ENCODE data around the gene KRT14.

KRT14 gene

GRCh38 chr17:41600318-41600717 lies 13.6 kb upstream of the KRT14 start:
- no peak overlapping the region for H3K9ac ChIP-seq (ENCODE audit: low read depth in 1 of 2, low read length in 2 of 2)
- H3K4me1 ChIP-seq (ENCODE audit: control insufficient read depth in 1 of 2, insufficient read depth in 2 of 2, low read length in 2 of 2): no peaks in the 10 kb centered on the region
- H3K9me3 ChIP-seq (ENCODE audit: control insufficient read depth in 1 of 2, low read length in 2 of 2): no peaks in the 10 kb centered on the region
- H3K27ac ChIP-seq (ENCODE audit: low read depth, low read length): no peak overlapping the region
- H3K36me3 ChIP-seq (ENCODE audit: control insufficient read depth in 1 of 2, insufficient read depth in 2 of 2, low read length in 2 of 2): no peaks in the 10 kb centered on the region
- no peak overlapping the region for H3K4me3 ChIP-seq (ENCODE audit: low read depth in 1 of 2, low read length in 2 of 2)
- H3K27me3 ChIP-seq (ENCODE audit: control insufficient read depth in 1 of 2, insufficient read depth in 2 of 2, low read length in 2 of 2): peaks cover 0 to 2% of the 10 kb centered on the region in 2 donors

- no peak overlapping the region for H3K9ac ChIP-seq (ENCODE audit: low read depth in 1 of 2, low read length in 2 of 2)
- H3K4me1 ChIP-seq (ENCODE audit: control insufficient read depth in 1 of 2, insufficient read depth in 2 of 2, low read length in 2 of 2): no peaks in the 10 kb centered on the region
- peaks cover 0 to 2% of the 10 kb centered on the region in 2 donors for H3K27me3 ChIP-seq (ENCODE audit: control insufficient read depth in 1 of 2, insufficient read depth in 2 of 2, low read length in 2 of 2)
- no peak overlapping the region for H3K27ac ChIP-seq (ENCODE audit: low read depth, low read length)
- H3K36me3 ChIP-seq (ENCODE audit: control insufficient read depth in 1 of 2, insufficient read depth in 2 of 2, low read length in 2 of 2): no peaks in the 10 kb centered on the region
- H3K9me3 ChIP-seq (ENCODE audit: control insufficient read depth in 1 of 2, low read length in 2 of 2): no peaks in the 10 kb centered on the region
- H3K4me3 ChIP-seq (ENCODE audit: low read depth in 1 of 2, low read length in 2 of 2): no peak overlapping the region
These were observed 13.0 kb upstream of the KRT14 start for GRCh38 chr17:41599680-41600079.

GRCh38 chr17:41595585-41595984 lies 8.9 kb upstream of the KRT14 start:
- no peaks in the 10 kb centered on the region for H3K36me3 ChIP-seq (ENCODE audit: control insufficient read depth in 1 of 2, insufficient read depth in 2 of 2, low read length in 2 of 2)
- H3K4me3 ChIP-seq (ENCODE audit: low read depth in 1 of 2, low read length in 2 of 2): no peak overlapping the region
- H3K27ac ChIP-seq (ENCODE audit: low read depth, low read length): no peak overlapping the region
- no peaks in the 10 kb centered on the region for H3K4me1 ChIP-seq (ENCODE audit: control insufficient read depth in 1 of 2, insufficient read depth in 2 of 2, low read length in 2 of 2)
- H3K9ac ChIP-seq (ENCODE audit: low read depth in 1 of 2, low read length in 2 of 2): no peak overlapping the region
- no peaks in the 10 kb centered on the region for H3K9me3 ChIP-seq (ENCODE audit: control insufficient read depth in 1 of 2, low read length in 2 of 2)
- no peaks in the 10 kb centered on the region for H3K27me3 ChIP-seq (ENCODE audit: control insufficient read depth in 1 of 2, insufficient read depth in 2 of 2, low read length in 2 of 2)

GRCh38 chr17:41594363-41594915 lies 7.7 kb upstream of the KRT14 start:
- no peaks in the 10 kb centered on the region for H3K27me3 ChIP-seq (ENCODE audit: control insufficient read depth in 1 of 2, insufficient read depth in 2 of 2, low read length in 2 of 2)
- H3K4me3 ChIP-seq (ENCODE audit: low read depth in 1 of 2, low read length in 2 of 2): no peak overlapping the region
- H3K4me1 ChIP-seq (ENCODE audit: control insufficient read depth in 1 of 2, insufficient read depth in 2 of 2, low read length in 2 of 2): no peaks in the 10 kb centered on the region
- no peak overlapping the region for H3K9ac ChIP-seq (ENCODE audit: low read depth in 1 of 2, low read length in 2 of 2)
- H3K9me3 ChIP-seq (ENCODE audit: control insufficient read depth in 1 of 2, low read length in 2 of 2): no peaks in the 10 kb centered on the region
- H3K27ac ChIP-seq (ENCODE audit: low read depth, low read length): no peak overlapping the region
- no peaks in the 10 kb centered on the region for H3K36me3 ChIP-seq (ENCODE audit: control insufficient read depth in 1 of 2, insufficient read depth in 2 of 2, low read length in 2 of 2)

GRCh38 chr17:41593306-41593981 lies 6.7 kb upstream of the KRT14 start:
- Histone ChIP-seq H3K9ac (ENCODE audit: low read depth in 1 of 2, low read length in 2 of 2) (no peak overlapping the region), H3K36me3 (ENCODE audit: control insufficient read depth in 1 of 2, insufficient read depth in 2 of 2, low read length in 2 of 2) (no peaks in the 10 kb centered on the region), H3K9me3 (ENCODE audit: control insufficient read depth in 1 of 2, low read length in 2 of 2) (no peaks in the 10 kb centered on the region), H3K4me1 (ENCODE audit: control insufficient read depth in 1 of 2, insufficient read depth in 2 of 2, low read length in 2 of 2) (no peaks in the 10 kb centered on the region), H3K27me3 (ENCODE audit: control insufficient read depth in 1 of 2, insufficient read depth in 2 of 2, low read length in 2 of 2) (no peaks in the 10 kb centered on the region), H3K27ac (ENCODE audit: low read depth, low read length) (no peak overlapping the region), H3K4me3 (ENCODE audit: low read depth in 1 of 2, low read length in 2 of 2) (no peak overlapping the region)

GRCh38 chr17:41592601-41593305 lies 6.1 kb upstream of the KRT14 start:
- no peak overlapping the region for H3K27ac ChIP-seq (ENCODE audit: low read depth, low read length)
- H3K9ac ChIP-seq (ENCODE audit: low read depth in 1 of 2, low read length in 2 of 2): no peak overlapping the region
- H3K9me3 ChIP-seq (ENCODE audit: control insufficient read depth in 1 of 2, low read length in 2 of 2): no peaks in the 10 kb centered on the region
- H3K36me3 ChIP-seq (ENCODE audit: control insufficient read depth in 1 of 2, insufficient read depth in 2 of 2, low read length in 2 of 2): no peaks in the 10 kb centered on the region
- H3K4me1 ChIP-seq (ENCODE audit: control insufficient read depth in 1 of 2, insufficient read depth in 2 of 2, low read length in 2 of 2): no peaks in the 10 kb centered on the region
- H3K4me3 ChIP-seq (ENCODE audit: low read depth in 1 of 2, low read length in 2 of 2): no peak overlapping the region
- no peaks in the 10 kb centered on the region for H3K27me3 ChIP-seq (ENCODE audit: control insufficient read depth in 1 of 2, insufficient read depth in 2 of 2, low read length in 2 of 2)

GRCh38 chr17:41589301-41589700 lies 2.6 kb upstream of the KRT14 start:
- no peaks in the 10 kb centered on the region for H3K27me3 ChIP-seq (ENCODE audit: control insufficient read depth in 1 of 2, insufficient read depth in 2 of 2, low read length in 2 of 2)
- H3K4me3 ChIP-seq (ENCODE audit: low read depth in 1 of 2, low read length in 2 of 2): no peak overlapping the region
- peaks cover 0 to 7% of the 10 kb centered on the region in 2 donors for H3K4me1 ChIP-seq (ENCODE audit: control insufficient read depth in 1 of 2, insufficient read depth in 2 of 2, low read length in 2 of 2)
- no peak overlapping the region for H3K27ac ChIP-seq (ENCODE audit: low read depth, low read length)
- H3K9me3 ChIP-seq (ENCODE audit: control insufficient read depth in 1 of 2, low read length in 2 of 2): no peaks in the 10 kb centered on the region
- H3K36me3 ChIP-seq (ENCODE audit: control insufficient read depth in 1 of 2, insufficient read depth in 2 of 2, low read length in 2 of 2): no peaks in the 10 kb centered on the region
- H3K9ac ChIP-seq (ENCODE audit: low read depth in 1 of 2, low read length in 2 of 2): no peak overlapping the region

GRCh38 chr17:41588126-41588810 lies 1.6 kb upstream of the KRT14 start:
- no peaks in the 10 kb centered on the region for H3K27me3 ChIP-seq (ENCODE audit: control insufficient read depth in 1 of 2, insufficient read depth in 2 of 2, low read length in 2 of 2)
- no peaks in the 10 kb centered on the region for H3K9me3 ChIP-seq (ENCODE audit: control insufficient read depth in 1 of 2, low read length in 2 of 2)
- H3K27ac ChIP-seq (ENCODE audit: low read depth, low read length): no peak overlapping the region
- H3K4me1 ChIP-seq (ENCODE audit: control insufficient read depth in 1 of 2, insufficient read depth in 2 of 2, low read length in 2 of 2): peaks cover 0 to 15% of the 10 kb centered on the region in 2 donors
- no peak overlapping the region for H3K9ac ChIP-seq (ENCODE audit: low read depth in 1 of 2, low read length in 2 of 2)
- H3K4me3 ChIP-seq (ENCODE audit: low read depth in 1 of 2, low read length in 2 of 2): no peak overlapping the region
- no peaks in the 10 kb centered on the region for H3K36me3 ChIP-seq (ENCODE audit: control insufficient read depth in 1 of 2, insufficient read depth in 2 of 2, low read length in 2 of 2)

- Histone ChIP-seq H3K27me3 (ENCODE audit: control insufficient read depth in 1 of 2, insufficient read depth in 2 of 2, low read length in 2 of 2) (no peaks in the 10 kb centered on the region), H3K27ac (ENCODE audit: low read depth, low read length) (no peak overlapping the region), H3K9ac (ENCODE audit: low read depth in 1 of 2, low read length in 2 of 2) (no peak overlapping the region), H3K4me3 (ENCODE audit: low read depth in 1 of 2, low read length in 2 of 2) (no peak overlapping the region), H3K9me3 (ENCODE audit: control insufficient read depth in 1 of 2, low read length in 2 of 2) (no peaks in the 10 kb centered on the region), H3K36me3 (ENCODE audit: control insufficient read depth in 1 of 2, insufficient read depth in 2 of 2, low read length in 2 of 2) (no peaks in the 10 kb centered on the region), H3K4me1 (ENCODE audit: control insufficient read depth in 1 of 2, insufficient read depth in 2 of 2, low read length in 2 of 2) (peaks cover 4 to 24% of the 10 kb centered on the region in 2 donors)
These were observed 1.2 kb downstream of the KRT14 start for GRCh38 chr17:41585301-41586056.
